Measurements from ENCODE around the gene CEP126.

The CEP126 gene, protein sequence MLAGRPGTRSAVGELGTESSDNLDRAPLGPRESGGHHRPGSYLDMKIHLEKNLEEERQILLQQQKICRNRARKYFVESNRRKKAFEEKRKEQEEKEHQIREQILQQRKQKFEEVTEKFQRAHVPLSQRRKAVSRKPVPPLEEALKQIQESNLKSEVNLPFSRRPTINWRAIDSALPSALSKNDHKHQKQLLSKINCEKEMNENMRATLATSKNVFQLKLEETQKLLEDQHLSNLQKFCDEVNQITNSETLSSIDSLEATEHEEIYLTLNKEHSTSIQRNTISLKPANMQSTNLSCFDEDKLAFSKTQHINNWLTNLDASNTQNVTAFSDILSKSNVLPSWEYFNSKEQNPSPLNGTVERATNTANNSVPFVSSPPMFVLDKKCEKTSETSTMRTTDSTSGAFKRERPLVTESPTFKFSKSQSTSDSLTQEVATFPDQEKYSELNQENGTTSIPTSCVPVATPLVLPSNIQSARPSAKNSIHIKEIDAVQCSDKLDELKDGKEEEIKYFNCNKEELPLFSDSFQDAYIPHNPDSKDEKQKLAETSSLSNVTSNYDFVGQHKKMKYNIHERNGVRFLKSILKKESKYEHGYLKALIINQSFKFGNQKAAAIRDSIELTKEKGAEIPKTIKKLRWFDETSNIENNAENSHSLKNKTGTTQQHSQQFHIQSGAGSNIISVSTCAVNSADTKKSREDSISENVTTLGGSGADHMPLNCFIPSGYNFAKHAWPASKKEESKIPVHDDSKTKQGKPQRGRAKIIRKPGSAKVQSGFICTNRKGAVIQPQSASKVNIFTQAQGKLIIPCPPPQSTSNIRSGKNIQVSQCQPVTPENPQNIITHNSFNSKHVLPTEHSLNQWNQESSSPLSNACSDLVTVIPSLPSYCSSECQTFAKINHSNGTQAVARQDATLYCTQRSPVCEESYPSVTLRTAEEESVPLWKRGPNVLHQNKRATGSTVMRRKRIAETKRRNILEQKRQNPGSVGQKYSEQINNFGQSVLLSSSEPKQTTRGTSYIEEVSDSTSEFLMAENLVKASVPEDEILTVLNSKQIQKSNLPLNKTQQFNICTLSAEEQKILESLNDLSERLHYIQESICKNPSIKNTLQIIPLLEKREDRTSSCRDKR

DNA sequence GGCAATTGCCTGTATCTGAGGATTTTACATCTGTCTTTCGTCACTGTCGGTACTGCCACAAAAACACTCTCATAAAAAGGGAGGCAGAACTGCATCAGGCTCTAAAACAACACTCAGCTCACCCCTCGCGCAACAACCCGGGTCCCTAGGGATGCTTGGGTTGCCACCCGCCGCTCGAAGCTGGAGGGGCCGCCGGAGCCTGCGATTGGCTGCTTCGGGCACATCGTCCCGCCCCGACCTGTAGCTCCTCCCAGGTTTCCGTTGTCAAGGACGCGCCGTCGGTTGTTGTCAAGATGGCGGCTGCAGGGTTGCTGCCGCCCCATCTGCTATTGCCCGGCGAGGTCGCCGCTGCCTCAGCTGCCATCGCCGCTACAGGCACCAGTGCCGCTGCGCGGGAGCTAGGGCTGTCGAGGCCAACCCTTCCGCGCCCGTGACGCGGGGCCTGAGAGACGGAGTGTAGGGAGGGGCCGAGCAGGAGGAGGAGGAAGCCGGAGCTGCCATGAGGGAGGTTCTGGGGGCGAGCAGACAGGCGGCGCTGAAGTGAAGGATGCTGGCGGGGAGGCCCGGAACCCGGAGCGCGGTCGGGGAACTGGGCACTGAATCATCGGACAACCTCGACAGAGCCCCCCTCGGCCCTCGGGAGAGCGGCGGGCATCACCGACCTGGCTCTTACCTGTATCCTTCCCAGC, at the start of gene CEP126:
Gene CEP126, plus strand, starts transcription at position 273 of the 689 bp plus-strand sequence. Its CDS starts 275 bp downstream, at position 548.
- peak; percentile 82 for DNase-seq (ENCODE audit: low spot score)
- peak; percentile 22 for FAIRE-seq

DNA sequence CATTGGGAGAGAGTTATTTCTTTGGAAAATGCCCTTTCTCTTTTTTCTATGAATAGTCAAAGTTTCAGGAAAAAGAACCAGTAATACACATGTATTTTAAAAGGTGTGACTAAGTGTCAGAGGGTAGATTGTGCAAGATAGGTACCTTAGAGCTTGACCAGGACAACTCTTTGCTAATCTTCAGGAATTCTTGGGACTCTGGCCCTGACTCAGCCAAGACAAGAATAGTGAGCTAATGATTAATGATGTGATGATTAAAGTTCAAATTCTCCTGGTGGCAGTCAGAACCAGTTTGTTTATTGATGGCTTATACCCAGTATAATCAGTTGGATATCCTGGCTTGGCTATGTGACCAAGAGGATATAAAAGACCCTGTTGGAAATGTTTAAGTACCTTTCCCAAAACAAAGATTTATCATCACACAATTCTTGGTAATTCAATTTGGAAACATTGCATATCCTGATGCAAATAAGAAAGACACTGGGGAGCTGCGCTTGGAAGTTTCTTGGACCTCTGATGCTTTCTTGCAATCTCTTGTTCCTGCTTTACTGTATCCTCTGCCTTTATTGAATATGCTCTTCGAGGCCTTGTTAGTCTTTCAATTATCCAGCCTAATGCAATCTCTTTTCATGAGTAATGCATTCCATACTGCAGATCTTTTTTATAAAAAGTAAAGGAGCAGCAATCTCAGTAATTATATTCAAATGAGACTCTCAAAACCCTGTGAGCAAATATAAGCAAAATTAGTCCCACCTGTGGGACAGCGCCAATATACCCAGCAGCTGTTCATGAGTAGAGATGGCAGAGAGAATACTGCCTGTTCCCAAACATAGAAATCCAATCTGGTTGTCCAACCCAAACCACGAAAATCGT, 48.0 kb upstream of the CEP126 start:
- FAIRE-seq, result peak; percentile 96
- peak; percentile 91 for DNase-seq (ENCODE audit: low spot score)

DNA sequence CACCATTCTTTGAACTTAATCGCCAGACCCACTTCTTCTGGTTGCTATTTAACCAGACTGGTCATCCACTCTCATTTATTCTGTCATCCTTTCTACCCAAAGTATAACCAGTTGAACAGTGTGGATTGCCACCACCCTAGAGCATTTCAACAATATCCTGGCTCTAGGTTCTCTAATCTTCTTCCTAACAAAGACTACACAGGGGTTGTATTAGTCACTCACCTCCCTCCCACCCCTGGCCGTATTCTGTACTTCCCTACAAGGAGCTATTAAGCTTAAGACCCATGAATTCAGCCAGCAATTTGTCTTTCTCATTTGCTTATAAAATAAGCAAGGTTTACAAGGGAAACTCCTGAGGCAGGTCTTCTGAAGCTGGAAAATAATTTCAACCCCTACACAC, 46.9 kb upstream of the CEP126 start:
- FAIRE-seq, result peak; percentile 90
- peak; percentile 85 for DNase-seq (ENCODE audit: low spot score)

DNA sequence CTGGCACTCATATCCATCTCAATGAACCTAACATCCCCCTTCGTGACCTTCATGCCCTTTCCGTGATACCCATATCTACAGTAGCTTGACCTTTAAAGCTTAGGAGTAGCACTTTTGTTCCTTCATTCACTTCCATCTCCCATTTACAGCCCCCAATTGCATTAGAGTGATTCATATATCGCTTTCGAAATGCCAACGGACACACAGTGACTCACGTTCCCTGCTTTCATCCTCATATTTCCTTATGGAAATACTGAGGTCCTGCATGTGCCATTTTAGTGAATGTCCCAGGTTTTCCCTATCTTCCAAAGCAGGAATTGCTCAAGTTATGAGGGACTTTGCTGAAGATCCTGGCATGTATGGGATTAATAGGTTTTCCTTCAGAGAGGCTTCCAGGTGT, 44.3 kb upstream of the CEP126 start:
- peak; percentile 61 for FAIRE-seq
- peak; percentile 75 for DNase-seq (ENCODE audit: low spot score)

- FAIRE-seq (no peak), DNase-seq (ENCODE audit: low spot score) (no peak)
Measured at GRCh38 chr11:101872171-101872882, 42.5 kb upstream of the CEP126 start.

- DNase-seq (ENCODE audit: low spot score), result no peak
- no peak for FAIRE-seq
Measured at GRCh38 chr11:101880222-101880621, 34.6 kb upstream of the CEP126 start.

- no peak for DNase-seq (ENCODE audit: low spot score)
- FAIRE-seq, result no peak
Measured at GRCh38 chr11:101881586-101881985, 33.2 kb upstream of the CEP126 start.

DNA sequence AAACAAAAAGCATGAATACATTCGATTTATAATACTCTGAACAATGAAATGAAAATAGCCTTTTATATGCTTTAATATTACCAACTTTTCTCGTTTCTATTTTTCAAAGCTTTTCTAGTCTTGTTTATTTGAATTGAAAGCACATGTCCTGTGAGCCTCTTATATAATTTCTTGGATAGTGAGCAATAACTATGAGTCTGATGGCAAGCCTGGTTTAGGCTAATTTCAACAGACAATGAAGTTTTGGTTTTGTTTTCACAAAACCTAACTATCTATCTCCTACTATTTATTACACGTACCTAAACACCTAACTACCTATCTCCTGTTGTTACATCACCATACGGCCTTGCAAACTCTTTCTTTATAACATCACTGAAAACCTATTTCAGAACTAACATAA, 29.2 kb upstream of the CEP126 start:
- DNase-seq (ENCODE audit: low spot score) (no peak), FAIRE-seq (no peak)

DNA sequence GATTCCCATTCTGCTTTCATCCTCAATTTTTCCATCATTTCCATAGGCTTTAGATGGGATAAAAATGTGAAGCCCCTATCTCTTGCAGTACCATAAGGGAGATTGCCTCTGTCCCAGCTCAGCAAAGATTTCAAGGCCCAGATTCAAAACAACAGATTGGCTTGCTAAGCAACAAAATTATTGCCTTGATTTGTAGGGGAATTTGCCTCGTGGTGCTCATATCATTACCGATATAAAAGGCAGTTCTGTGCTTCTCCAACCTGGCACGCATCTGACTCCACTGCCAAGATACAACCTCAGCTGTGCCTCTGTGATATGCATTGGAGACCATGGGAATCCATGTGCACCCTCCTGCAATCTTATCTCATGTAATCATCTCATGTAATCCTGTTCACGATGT, 25.0 kb upstream of the CEP126 start:
- no peak for FAIRE-seq
- no peak for DNase-seq (ENCODE audit: low spot score)

GRCh38 chr11:101894505-101894904, 20.3 kb upstream of the CEP126 start:
- DNase-seq (ENCODE audit: low spot score) (no peak), FAIRE-seq (no peak)

DNA sequence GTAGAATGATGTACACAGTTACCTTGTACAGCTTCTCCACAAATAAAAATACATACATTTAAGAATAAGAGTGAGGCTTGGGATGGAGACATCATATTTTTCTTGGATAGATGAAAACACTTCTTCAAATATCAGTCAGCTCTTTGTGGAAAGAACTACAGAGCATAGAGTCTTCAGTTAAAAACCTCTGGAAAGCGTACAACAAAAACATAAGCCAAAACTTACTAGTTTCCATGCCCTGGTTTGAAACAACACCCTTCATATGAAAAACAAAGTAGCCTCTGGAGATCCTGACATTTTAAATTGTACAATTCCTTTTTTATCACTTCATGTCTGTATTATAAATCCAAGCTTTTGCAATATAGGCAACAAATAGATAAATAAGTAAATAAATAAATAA, 7.0 kb upstream of the CEP126 start:
- no peak for DNase-seq (ENCODE audit: low spot score)
- no peak for FAIRE-seq

DNA sequence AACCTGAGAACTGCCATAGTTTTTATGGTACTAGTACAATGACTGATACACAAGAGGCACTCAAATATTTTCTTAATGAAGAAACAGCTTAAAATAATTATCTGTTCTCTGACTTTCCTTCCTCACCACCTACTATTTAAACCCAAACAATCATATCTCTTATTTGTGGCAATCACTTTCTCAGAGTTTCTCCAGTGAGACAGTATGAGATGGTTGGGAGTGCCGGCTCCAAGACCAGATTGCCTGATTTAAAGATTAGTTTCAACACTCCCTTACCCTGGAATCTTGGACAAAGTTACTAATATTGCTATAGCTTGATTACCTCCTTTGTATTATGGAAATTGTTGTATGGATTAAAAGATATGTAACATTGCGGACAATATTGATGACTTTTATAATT, 5.7 kb upstream of the CEP126 start:
- DNase-seq (ENCODE audit: low spot score) (no peak), FAIRE-seq (no peak)

DNA sequence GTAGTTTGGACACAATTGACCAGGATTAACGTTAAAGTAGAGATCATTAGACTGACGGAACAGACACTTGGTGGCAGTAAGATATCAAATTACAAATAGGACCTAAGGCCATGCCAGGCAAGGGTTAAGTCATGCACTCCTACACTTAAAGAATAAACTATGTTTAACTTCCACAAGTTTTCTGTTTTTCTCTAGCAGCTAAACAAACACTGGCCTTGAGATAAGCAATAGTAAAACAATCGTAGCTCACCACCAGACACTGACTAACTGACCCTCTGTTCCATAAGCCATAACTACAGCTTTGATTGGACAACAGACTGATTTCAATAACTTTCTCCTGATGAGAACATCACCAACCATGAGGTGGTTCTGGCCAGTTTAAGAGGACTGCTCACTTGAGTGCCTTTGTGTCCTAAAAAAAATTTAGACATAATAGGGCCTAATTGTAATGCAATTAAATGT, 2.0 kb upstream of the CEP126 start:
- FAIRE-seq, result no peak

DNA sequence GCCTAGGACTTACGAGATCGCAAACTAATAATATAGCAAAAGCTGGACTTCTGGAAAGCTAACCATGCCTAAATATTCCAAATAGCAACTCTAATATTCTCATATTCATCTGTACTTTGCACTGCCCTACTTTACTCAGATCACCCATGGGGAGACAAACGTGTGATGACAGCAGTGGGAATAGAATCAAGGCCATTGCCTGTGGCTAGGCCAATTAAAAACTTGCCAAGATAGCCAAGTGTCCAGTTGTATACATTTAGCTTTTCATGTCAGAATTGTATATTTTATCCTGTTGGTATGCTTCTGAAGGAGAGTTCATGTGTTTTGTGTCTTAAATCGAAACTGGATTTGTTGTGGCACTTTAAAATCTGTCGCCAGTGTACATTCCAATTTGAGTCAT, 1.2 kb upstream of the CEP126 start:
- FAIRE-seq, result no peak
- DNase-seq (ENCODE audit: low spot score), result no peak

More for the DNA sequence above, 2.0 kb upstream of the CEP126 start:
- DNase-seq (ENCODE audit: low spot score), result no peak

- DNase-seq (ENCODE audit: low spot score) (no peak), FAIRE-seq (no peak)
Measured at GRCh38 chr11:101914341-101914737, 471 bp upstream of the CEP126 start.

DNA sequence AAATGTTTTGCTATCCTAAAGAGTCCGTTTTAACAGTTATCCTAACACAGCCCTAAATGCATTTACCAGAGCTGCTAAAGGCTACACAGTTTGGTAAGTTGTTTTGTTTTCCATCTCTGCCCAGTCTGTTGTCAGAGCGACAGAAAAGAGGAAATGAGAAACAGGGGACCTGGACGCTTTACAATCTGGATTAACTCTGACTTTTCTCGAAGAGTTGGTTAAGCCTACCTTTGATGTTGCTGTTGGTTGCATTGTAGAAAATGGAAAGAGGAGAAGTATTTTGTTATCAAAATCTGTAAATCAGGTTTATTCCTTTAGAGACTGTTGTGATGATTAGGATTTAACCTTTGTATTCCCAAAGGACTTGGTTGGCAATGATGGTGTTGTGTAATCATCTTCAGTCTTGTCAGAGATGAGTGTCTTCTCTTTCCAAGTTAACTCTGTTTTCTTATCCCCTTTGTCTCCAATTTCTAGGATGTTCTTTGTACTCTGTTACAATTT, 1.0 kb downstream of the CEP126 start:
- FAIRE-seq (no peak), DNase-seq (ENCODE audit: low spot score) (peak; percentile 32)

DNA sequence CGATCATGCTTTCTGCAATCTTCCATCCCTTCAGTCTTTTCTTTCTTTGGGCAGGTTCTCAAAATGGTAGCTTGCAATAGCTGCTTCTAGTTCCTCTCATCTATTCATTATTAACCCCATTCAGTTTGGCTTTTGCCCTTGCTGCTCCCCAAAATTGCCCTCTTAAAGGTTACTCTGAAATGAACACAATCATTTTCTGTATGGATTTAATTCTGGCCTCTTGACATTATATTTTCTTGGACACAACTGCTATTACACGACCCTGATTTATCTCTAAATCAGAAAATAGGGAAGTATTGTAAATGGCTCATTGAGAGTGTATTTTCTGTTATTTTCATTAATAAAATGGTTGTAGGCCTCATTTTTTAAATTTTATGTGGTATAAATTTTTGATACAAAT, 1.6 kb downstream of the CEP126 start, which contains the start of gene ANGPTL5:
Gene ANGPTL5, minus strand, starts transcription at position 101 of the 400 bp plus-strand sequence. CDS start 8,613 bp downstream, outside the sequence.
- DNase-seq (ENCODE audit: low spot score), result no peak
- no peak for FAIRE-seq

DNA sequence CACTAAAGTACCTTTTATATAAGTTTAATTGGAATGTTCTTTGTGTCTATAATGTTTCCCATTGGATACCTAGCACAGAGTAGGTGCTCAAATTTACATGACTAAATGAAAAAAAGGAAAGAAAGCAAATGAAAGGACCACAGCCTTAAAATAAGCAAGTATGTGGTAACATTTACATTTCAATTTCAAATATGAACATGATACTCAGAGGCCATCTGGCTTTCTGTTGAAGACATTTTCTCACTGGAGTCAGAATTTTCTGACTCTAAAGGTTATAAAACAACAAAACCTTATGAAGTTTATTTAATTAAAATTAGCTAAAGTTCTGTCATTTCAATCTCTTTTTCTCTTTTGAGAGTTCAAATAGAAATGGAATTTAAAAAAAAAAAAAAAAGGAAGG, 2.4 kb downstream of the CEP126 start:
- DNase-seq (ENCODE audit: low spot score) (no peak), FAIRE-seq (no peak)

- FAIRE-seq (no peak), DNase-seq (ENCODE audit: low spot score) (no peak)
Measured at GRCh38 chr11:101920992-101921391, 6.2 kb downstream of the CEP126 start.
